Fibroblast of skin of left quadriceps (primary cell): ENCODE data around the gene NTN5.
"Not testable (repeated sequence)": the region's sequence is repeated elsewhere in the genome, so short reads cannot be mapped to it uniquely, and the experiment has no call there.

Source experiments
- DNase-seq, 2 experiments: peaks; one replicate each; pipeline ENCODE4 v3.0.0-alpha.2; 2013; ENCODE audit warnings: low read depth in 2 of 2

NTN5 gene

DNA sequence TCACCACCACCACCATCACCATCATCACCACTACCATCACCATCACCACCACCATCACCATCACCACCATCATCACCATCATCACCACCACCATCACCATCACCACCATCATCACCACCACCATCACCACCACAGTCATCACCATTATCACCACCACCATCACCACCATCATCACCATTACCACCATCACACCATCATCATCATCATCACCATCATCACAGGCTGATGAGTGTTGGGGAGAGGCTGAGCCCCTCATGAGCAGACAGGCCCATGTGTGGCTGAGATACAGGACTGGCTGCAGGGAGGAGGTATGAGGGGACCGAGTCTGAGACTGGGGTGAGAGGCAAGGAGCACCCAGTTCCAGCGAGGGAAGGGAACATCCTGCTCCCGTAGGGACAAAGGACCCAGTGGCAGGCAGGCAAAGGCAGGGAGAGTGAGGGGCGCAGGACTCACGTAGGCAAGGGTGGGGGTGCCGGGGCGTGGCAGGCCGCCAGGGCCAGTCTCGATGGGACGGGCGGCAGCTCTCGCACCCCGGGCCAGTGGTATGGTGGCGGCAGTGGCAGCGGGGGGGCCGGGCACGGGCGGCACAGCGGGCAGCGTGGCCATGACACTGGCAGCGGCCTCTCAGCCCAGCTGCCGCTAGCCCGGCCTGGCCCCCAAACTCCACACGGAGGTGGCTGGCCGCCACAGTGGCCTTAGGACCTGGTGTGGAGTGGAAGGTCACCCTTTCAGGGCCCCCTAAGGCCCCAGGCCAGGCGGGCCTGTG is 2.7 kb downstream of the NTN5 start:
- no peak for DNase-seq

- no peak for DNase-seq
Observed at GRCh38 chr19:48668761-48669160, 4.1 kb downstream of the NTN5 start.

DNA sequence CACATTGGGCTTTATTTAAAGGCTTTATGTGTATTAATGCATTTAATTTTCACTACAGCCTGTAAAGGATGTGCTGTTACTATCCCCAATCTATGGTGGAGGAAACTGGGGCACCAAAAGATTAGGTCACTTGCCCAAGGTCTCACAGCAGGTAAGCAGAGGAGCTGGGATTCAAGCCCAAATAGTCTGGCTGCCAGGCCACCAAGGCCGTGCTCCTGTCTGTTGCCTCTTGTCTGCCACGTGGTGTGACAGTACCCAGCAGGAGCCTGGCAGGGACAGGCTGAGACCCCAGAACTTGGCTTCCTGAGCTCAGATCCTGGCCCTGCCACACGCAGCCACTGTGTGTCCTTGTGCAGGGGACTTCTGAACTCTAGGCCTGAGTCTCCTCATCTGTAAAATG is 4.5 kb downstream of the NTN5 start:
- no peak for DNase-seq

GRCh38 chr19:48665786-48666185 is 7.0 kb downstream of the NTN5 start:
- no peak for DNase-seq

- DNase-seq = no peak
Observed at GRCh38 chr19:48664476-48664875, 8.3 kb downstream of the NTN5 start.

DNA sequence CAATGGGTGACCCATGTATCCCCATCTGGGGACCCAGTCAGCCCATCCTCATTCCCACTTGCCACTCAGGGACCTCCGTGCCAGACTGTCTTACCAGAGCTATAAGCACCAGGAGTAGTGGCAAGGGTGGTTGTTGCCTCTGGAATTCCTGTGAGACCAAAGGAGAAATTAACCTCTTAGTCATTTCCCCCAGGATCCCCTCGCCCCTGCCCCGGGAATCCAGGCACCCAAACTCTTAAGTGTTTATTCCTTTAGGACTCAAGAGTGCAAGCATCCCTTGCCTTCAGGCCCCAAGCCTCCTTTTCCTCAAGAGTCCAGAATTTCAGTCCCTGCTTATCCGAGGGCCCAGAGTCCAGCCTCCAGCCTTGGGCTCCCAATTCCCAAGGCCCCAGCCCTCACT is 9.2 kb downstream of the NTN5 start:
- DNase-seq = no peak

DNA sequence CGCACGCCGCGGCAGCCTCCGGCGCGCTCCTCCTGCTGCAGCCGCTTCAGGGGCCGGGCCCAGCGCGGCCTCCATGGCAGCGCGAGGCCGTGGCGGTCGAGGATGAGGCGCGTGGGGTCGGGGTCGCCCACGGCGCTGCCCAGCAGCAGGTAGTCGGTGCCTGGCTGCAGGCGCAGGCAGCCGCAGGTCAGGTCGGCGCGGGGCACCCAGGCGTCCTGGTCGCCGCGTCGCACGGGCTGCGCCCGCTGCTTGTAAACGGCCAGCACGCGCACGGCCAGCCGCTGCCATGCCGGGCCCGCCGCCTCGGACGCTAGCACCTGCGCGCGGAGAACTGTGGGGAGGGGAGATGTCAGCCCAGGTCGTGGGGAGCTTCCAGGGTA is 11.1 kb downstream of the NTN5 start:
- no peak for DNase-seq

- DNase-seq = peak; percentile 68 to 71
Observed at GRCh38 chr19:48660852-48661710, 11.7 kb downstream of the NTN5 start.

DNA sequence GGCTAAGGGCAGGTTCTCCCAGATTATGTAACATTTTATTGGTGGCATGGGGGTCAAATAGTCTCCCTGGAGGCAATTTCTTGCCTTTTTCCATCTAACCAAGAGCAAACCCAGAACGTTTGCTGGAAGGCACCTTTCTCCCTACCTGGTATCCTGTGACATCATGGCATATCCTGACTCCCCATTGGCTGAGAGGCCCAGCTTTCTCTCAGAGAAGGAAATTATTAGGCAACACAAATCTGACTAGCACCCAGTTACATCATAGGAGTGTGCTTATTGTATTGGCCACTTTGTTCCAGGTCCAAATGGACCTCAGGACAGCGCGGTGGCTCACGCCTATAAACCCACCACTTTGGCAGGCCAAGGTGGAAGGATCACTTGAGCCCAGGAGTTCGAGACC is 13.0 kb downstream of the NTN5 start:
- no peak for DNase-seq

DNA sequence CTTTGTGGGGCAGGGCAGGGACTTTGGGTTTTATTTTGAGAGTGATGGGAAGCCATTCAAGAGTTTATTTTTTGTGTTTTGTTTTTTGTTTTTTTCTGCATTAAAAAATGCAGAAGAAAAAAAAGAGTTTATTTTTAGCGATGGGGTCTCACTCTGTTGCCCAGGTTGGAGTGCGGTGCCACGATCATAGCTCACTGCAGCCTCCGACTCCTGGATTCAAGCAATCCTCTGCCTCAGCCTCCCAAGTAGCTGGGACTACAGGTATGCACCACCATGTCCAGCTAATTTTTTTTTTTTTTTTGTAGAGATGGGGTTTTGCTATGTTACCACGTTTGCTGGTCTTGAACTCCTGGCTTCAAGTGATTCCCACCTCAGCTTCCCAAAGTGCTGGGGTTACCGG is 14.3 kb downstream of the NTN5 start:
- no peak for DNase-seq

- DNase-seq = not testable (repeated sequence)
Observed at GRCh38 chr19:48657828-48658227, 15.0 kb downstream of the NTN5 start.

DNA sequence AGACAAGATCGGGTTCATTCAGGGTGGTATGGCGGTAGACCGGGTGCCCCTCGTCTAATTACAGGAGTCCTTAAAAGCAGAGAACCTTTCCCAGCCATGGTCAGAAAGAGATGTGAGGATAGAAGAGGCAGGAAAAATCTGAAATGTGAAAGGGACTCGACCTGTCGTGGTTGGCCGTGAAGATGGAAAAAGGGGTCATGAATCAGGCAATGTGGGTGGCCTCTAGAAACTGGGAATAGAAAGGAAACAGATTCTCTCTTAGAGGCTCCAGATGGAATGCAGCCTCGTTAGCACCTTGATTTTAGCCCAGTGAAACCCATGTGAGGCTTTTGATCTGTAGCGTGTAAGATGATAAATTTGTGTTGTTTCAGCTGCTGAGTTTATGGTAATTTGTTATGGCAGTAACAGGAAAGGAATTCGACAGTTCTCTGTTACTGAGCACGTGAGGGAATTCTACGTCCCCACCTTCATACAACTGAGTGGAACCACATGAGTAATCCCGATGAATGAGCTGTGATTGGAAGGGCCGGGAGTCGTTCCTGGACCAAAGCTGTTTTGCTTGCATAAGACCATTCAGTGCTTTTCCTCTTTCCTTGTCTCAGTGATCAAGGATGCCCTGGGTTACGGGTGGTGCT is 15.9 kb downstream of the NTN5 start:
- peak; percentile 79 to 82 for DNase-seq

DNA sequence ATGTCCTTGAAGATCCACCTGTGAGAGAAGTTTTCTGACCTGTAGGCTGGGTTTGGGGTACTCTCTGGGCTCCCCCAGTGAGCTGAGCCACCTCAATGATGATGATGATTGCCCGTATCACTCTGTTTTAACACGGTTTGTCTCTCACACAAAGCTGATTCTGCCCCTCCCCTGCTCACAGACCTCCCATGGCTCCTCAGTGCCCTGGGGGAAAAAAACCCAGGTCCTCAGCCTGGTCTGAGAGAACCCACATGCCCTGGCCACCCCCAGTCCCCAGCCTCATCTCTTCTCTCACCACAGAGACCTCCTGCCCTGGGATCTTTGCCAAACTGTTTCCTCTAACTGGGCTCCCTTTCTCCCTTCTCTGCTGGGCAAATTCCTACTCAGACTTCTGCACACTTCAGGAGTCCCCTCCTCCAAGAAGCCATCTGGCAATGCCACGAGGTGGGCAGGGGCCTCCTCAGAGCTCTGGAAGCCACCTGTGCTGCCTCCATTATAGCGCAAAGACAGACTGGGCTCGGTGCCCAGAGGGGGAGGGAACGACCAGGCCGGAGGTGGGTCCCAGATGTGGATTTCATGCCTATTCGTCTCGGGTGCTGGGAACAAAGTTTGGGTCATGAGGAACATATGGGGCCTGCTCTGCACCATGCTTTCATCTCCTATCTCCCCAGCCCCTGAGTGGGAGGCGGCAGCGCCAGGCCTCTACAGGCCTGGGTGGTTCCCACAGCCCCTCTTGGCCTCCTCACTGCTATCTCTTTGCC is 18.3 kb downstream of the NTN5 start:
- no peak for DNase-seq

DNA sequence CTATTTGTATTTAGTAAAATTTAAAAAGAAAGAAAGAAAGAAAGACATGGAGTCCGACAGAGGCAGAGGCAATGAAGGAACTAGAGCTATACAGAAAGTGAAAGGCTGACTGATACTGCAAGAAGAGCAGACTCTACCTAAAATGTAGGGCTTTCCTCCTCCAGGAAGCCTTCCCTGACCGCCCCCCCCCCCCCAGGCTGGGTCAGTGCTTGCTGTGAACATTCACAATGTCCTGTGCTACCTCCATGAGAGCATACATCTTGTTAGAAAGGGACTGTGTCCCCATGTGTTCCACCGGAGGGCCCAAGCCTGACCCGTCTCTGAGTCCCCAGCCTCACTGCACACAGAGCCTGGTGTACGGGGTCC is 21.2 kb downstream of the NTN5 start:
- no peak for DNase-seq

- DNase-seq = no peak
Observed at GRCh38 chr19:48650974-48651682, 21.7 kb downstream of the NTN5 start.

- DNase-seq = no peak
Observed at GRCh38 chr19:48648134-48648533, 24.7 kb downstream of the NTN5 start.

- no peak for DNase-seq
Observed at GRCh38 chr19:48646722-48647216, 26.0 kb downstream of the NTN5 start.

DNA sequence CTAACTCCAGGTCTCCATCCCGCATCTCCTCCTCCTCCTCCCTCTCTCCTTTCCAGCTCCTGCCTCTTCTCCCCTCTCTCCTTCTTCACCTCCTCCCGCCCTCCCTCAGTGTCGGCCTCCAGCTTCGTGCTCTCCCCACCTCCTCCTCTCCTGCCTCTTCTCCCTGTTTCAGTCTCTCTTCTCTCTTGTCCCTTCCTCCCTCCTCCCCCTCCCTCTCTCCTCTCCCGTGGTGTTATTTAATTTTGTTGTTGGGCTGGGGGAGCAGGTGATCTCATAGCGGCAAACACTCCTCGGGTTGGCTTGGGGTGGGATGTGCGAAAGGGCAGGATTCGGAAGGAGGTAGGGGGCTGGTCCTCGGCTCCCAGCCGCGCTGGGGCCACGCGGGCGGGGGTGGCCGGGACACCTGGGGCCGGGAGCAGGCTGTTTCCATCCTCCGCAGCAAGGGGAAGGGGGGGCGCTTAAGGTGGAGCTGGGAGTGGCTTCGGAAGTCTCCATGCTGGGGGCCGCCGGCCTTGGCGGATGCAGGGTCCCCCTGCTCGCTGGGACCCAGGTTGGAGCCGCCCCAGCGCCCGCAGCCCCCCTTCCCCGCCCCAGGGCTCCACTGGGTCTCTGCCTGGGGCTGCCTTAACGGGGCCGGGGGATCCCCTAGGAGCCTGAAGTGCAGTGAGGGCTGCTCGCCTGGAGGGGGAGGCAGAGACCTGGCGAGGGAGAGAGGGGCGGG is 26.7 kb downstream of the NTN5 start, which contains the start of gene CA11:
TSS of gene CA11 (minus strand) at position 187 of the 721 bp plus-strand sequence. CDS start 555 bp downstream, outside the sequence.
- DNase-seq = peak; percentile 56 to 65

GRCh38 chr19:48645620-48646000 is 27.2 kb downstream of the NTN5 start:
- no peak for DNase-seq
